SK-N-MC (cell line): ENCODE results near the gene FAM3B.

Source experiments
- DNase-seq: peaks from one replicate; pipeline ENCODE4 v3.0.0-alpha.2; 2011; ENCODE audit warnings: low read depth, low spot score
- H3K27ac ChIP-seq: fragments of 200-600 bp; sonication (generic); 2 replicates; pipeline ENCODE4 v1.5.1; 2016; ENCODE audit warnings: mixed run types
- H3K36me3 ChIP-seq: fragments of 200-600 bp; sonication (generic); 2 replicates; pipeline ENCODE4 v1.6.1; 2017; ENCODE audit warnings: antibody characterized with exemption, low read length, mixed read lengths; ENCODE audit not compliant: insufficient read depth
- H3K4me3 ChIP-seq: fragments of 200-600 bp; sonication (generic); 2 replicates; pipeline ENCODE4 v1.5.1; 2016
- H3K9ac ChIP-seq: fragments of 200-600 bp; sonication (generic); 2 replicates; pipeline ENCODE4 v1.8.0; 2017; ENCODE audit warnings: mixed run types, mixed read lengths; ENCODE audit not compliant: insufficient read length
- H3K9me3 ChIP-seq: fragments of 200-600 bp; sonication (generic); 2 replicates; pipeline ENCODE4 v1.6.1; 2017; ENCODE audit warnings: low read depth, mild to moderate bottlenecking, antibody characterized with exemption, low read length, moderate library complexity, mixed read lengths
- EZH2 ChIP-seq: fragments of 200-600 bp; sonication (generic); IDR thresholded peaks from one replicate; pipeline ENCODE4 v1.6.1; 2017; ENCODE audit warnings: antibody characterized with exemption
- FOXP2 ChIP-seq: optimal IDR thresholded peaks from 2 replicates; pipeline ENCODE3; 2011; ENCODE audit warnings: mild to moderate bottlenecking, moderate library complexity; ENCODE audit not compliant: insufficient read depth; ENCODE audit errors: extremely low read length, control extremely low read depth
- POLR2AphosphoS5 ChIP-seq: IDR thresholded peaks from 2 replicates; pipeline ENCODE4 v1.6.1; 2012; ENCODE audit warnings: mild to moderate bottlenecking, low read depth, low read length, borderline replicate concordance

Gene FAM3B

DNA sequence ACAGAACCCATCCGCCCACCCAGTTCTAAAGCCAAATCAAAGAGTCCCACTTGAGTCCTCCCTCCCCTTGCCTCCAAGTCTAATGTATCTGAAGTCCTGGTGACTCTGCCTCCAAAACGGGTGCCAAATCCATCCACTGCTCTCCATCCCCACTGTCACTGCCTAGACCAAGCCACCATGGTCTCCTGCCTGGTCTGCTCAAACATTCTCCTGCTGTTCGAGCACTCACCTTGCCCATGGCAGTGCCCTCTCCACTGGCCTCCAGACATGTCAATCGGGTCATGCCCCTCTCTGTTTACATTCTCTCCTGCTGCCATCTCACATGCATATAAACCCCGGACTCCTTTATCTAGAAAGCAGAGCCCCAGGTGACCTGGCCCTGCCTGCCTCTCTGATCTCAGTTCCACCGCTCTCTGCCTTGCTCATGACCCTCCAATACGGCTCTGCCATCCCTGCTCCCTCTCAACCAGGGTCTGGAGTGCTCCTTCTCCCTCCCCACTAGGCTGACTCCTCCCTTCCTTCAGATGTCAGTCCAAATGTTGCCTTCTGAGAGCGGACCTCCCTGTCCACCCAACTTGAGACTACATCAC lies 77.4 kb downstream of the FAM3B start:
- H3K9ac ChIP-seq: no peak overlapping the region
- no peak overlapping the region for H3K4me3 ChIP-seq
- no peaks in the 10 kb centered on the region for H3K9me3 ChIP-seq
- no peak for DNase-seq
- H3K36me3 ChIP-seq: no peaks in the 10 kb centered on the region
- no peak overlapping the region for H3K27ac ChIP-seq
- no peak for TF ChIP-seq EZH2
- no peak for TF ChIP-seq POLR2AphosphoS5
- no peak for TF ChIP-seq FOXP2

DNA sequence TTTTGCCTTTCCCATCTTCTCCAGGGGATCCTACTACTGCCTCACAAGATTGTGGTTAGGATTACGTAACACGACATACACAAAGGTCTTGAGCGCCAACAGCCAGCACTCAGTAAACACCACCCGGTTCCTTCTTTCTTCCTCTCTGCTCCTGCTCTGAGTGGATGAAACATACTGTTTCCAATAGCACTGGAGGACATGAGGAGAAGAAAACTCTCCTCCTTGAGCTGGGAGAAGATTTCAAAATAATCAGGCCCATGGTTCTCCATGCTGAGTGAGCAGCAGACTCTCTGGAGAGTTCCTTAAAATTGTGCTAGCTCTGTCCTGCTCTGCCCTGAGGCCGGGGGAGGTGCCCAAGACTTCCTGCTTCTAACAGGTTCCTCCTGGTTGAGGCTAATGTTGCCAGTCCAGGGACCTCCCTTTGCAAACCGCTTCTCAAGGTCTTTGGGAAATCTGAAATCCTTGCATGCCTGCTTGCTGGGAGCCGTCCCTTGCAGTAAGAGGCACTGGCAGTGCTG lies 80.0 kb downstream of the FAM3B start:
- Histone ChIP-seq H3K36me3 (no peaks in the 10 kb centered on the region), H3K27ac (peak overlapping the region; percentile 81), H3K9ac (peak overlapping the region; percentile 28), H3K9me3 (no peaks in the 10 kb centered on the region), H3K4me3 (peak overlapping the region; percentile 60)
- TF ChIP-seq FOXP2 (peak; percentile 64), EZH2 (no peak)
- peak; percentile 35 for DNase-seq

DNA sequence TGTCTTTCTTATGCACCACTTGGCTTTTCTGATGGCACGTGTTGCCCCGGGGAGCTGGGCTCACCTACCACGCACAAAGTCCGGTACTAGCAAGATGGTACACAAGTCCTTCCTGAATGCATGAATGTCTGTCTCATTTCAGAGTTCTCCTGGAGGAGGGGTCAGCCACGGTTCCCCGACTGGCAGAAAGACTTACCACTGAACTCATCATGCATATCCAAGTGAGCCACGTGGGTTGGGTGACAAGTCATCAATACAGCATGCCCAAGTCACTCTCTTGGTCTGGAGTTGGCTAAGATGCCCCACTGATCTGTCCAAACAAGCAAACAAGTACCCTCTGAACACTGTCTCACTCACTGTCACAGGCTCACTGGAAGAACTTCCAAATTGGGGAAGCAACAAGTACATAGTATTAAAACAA lies 80.9 kb downstream of the FAM3B start:
- TF ChIP-seq POLR2AphosphoS5: no peak
- TF ChIP-seq FOXP2: no peak
- no peak for TF ChIP-seq EZH2
- no peak overlapping the region for H3K9ac ChIP-seq
- H3K27ac ChIP-seq: no peak overlapping the region
- DNase-seq: no peak
- no peak overlapping the region for H3K4me3 ChIP-seq
- H3K36me3 ChIP-seq: no peaks in the 10 kb centered on the region
- no peaks in the 10 kb centered on the region for H3K9me3 ChIP-seq

DNA sequence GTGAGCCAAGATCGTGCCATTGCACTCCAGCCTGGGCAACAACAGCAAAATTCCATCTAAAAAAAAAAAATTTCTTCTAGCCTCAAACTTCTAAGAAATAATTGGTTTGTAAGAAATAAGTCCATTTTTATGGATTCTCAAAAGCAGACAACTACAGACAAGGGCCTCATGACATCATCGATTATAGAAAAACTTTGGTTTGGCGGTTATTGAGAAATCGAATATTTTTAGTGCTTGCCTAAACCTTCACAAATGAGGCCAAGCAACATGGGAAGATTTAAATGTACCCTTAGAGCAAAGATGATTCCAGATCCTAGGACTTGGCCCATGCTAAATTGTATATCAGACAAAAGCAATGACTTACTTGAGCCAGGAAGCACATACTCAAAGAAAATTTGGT lies 81.7 kb downstream of the FAM3B start:
- H3K27ac ChIP-seq: no peak overlapping the region
- no peak overlapping the region for H3K4me3 ChIP-seq
- DNase-seq: no peak
- no peak for TF ChIP-seq EZH2
- TF ChIP-seq FOXP2: no peak
- no peak for TF ChIP-seq POLR2AphosphoS5
- H3K9me3 ChIP-seq: no peaks in the 10 kb centered on the region
- H3K9ac ChIP-seq: no peak overlapping the region
- H3K36me3 ChIP-seq: no peaks in the 10 kb centered on the region

DNA sequence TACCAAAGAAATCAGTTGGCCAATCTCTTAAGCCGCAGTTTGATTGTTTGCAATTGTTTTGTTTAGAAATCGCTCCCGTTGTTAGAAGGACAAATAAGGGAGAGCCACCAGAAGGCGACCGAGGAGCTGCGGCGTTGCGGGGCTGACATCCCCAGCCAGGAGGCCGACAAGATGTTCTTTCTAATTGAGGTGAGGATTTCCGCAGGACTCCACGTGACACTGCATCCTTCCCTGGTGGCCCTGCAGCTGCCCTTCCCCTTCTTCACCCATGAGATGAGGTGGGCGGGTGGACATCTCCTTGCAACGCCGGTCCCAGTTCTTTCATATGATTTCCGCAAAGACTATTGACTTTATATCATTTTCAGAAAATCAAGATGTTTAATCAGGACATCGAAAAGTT lies 82.2 kb downstream of the FAM3B start:
- Histone ChIP-seq H3K36me3 (no peaks in the 10 kb centered on the region), H3K4me3 (no peak overlapping the region), H3K9me3 (no peaks in the 10 kb centered on the region), H3K9ac (no peak overlapping the region), H3K27ac (no peak overlapping the region)
- TF ChIP-seq POLR2AphosphoS5: no peak
- no peak for TF ChIP-seq FOXP2
- no peak for TF ChIP-seq EZH2
- no peak for DNase-seq

DNA sequence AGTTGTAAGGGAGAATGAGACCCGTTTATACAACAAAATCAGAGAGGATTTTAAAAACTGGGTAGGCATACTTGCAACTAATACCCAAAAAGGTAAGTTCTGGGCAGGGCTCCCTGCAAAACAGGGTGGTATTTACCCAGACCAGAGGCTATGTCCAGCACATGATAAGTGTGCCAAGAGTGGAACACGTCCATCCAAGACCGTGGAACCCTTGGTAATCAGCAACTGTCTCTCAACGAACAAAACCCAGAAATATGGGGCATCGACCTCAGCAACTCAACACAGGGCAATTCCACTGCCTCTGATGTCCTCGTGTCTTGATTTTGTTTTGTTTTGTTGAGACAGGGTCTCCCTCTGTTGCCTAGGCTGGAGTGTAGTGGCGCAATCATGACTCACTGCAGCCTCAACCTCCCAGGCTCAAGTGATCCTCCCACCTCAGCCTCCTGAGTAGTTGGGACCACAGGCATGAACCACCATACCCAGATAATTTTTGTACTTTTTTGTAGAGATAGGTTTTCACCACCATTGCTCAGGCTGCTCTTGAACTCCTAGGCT lies 82.7 kb downstream of the FAM3B start:
- no peaks in the 10 kb centered on the region for H3K9me3 ChIP-seq

DNA sequence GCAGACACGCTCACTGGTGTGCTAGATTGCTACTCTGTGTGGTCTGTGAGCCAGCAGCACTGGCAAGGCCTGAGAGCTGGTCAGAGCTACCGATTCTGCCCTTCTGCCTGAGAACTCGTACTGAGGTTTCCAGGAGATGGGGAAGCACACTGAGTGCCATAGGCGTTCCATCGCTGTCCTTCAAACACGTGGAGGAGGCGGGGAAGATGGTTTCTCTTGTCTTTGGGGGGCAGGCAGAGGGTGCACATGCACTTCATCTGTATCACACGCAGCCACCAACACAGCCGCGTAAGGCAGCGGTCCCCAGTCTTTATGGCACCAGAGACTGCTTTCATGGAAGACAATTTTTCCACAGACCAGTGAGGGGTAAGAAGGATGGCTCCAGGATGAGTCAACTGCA lies 85.6 kb downstream of the FAM3B start:
- no peaks in the 10 kb centered on the region for H3K36me3 ChIP-seq
- TF ChIP-seq POLR2AphosphoS5: no peak
- no peak for TF ChIP-seq FOXP2
- TF ChIP-seq EZH2: no peak
- no peaks in the 10 kb centered on the region for H3K9me3 ChIP-seq
- no peak overlapping the region for H3K27ac ChIP-seq
- no peak overlapping the region for H3K9ac ChIP-seq
- no peak overlapping the region for H3K4me3 ChIP-seq
- no peak for DNase-seq

More for the DNA sequence above, 82.7 kb downstream of the FAM3B start:
- Histone ChIP-seq H3K4me3 (no peak overlapping the region), H3K27ac (no peak overlapping the region), H3K36me3 (no peaks in the 10 kb centered on the region), H3K9ac (no peak overlapping the region)
- no peak for DNase-seq
- no peak for TF ChIP-seq FOXP2
- no peak for TF ChIP-seq EZH2
- no peak for TF ChIP-seq POLR2AphosphoS5

DNA sequence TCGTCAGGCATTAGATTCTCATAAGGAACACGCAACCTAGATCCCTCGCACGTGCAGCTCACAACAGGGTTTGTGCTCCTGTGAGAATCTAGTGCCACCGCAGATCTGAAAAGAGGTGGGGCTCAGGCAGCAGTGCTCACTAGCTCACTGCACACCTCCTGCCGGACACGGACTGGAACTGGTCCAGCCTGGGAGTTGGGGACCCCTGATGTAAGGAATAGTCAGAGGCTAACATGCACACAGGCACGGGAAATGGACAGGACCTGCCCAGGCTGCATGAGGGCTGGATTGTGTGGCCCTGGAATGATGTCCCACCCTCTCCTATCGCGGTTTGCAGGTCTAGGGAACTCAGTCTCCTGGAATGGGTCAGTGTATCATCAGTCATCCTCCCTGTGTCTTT lies 86.2 kb downstream of the FAM3B start:
- no peak for DNase-seq
- H3K27ac ChIP-seq: no peak overlapping the region
- H3K36me3 ChIP-seq: no peaks in the 10 kb centered on the region
- no peak for TF ChIP-seq POLR2AphosphoS5
- TF ChIP-seq EZH2: no peak
- no peak for TF ChIP-seq FOXP2
- H3K9me3 ChIP-seq: no peaks in the 10 kb centered on the region
- H3K9ac ChIP-seq: no peak overlapping the region
- H3K4me3 ChIP-seq: no peak overlapping the region

DNA sequence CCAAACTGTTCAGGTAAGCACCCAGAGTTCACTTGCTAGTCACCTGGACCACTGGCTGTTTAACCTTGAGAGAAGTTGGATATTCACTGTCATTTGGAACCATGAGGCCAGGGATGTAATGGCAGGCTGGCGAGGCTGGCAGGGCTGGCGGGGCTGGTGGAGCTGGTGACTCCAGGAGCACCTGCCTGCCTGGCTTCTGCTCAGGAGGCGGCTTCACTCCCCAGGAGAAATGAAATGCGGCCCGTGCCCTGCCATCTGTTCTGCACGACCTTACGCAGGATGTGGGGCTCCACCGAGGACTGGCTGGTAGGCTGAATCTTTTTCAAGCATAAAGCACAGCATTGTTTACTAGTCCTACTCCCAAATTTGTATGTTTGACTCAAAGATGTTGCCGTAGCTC lies 86.7 kb downstream of the FAM3B start:
- Histone ChIP-seq H3K9ac (no peak overlapping the region), H3K27ac (no peak overlapping the region), H3K4me3 (no peak overlapping the region), H3K36me3 (no peaks in the 10 kb centered on the region), H3K9me3 (no peaks in the 10 kb centered on the region)
- TF ChIP-seq POLR2AphosphoS5 (no peak), FOXP2 (no peak), EZH2 (no peak)
- DNase-seq: no peak
